Cortex of kidney (tissue), 1 donor: ENCODE results near the gene ZNF322.

Experiments
- DNase-seq: peaks from one replicate; lab custom pipeline; 2025; lab: John Stamatoyannopoulos, UW

The ZNF322 gene

GRCh38 chr6:26613689-26614683 lies 45.6 kb downstream of the ZNF322 start:
- no peak for DNase-seq

GRCh38 chr6:26613201-26613600 lies 46.3 kb downstream of the ZNF322 start:
- no peak for DNase-seq

GRCh38 chr6:26611599-26611998 lies 47.9 kb downstream of the ZNF322 start:
- DNase-seq: no peak

GRCh38 chr6:26609463-26609862 lies 50.1 kb downstream of the ZNF322 start:
- DNase-seq: no peak

- DNase-seq: no peak
These were observed 51.9 kb downstream of the ZNF322 start for GRCh38 chr6:26607434-26608230.

GRCh38 chr6:26604797-26605196 lies 54.7 kb downstream of the ZNF322 start:
- no peak for DNase-seq

- DNase-seq: no peak
These were observed 55.5 kb downstream of the ZNF322 start for GRCh38 chr6:26604026-26604425.

- no peak for DNase-seq
These were observed 57.3 kb downstream of the ZNF322 start for GRCh38 chr6:26602262-26602661.

- no peak for DNase-seq
These were observed 58.8 kb downstream of the ZNF322 start for GRCh38 chr6:26600759-26601158.

- DNase-seq: no peak
These were observed 60.0 kb downstream of the ZNF322 start for GRCh38 chr6:26599591-26599990.

- DNase-seq: no peak
These were observed 60.4 kb downstream of the ZNF322 start for GRCh38 chr6:26599134-26599533.

GRCh38 chr6:26598267-26598666 lies 61.3 kb downstream of the ZNF322 start:
- no peak for DNase-seq

- no peak for DNase-seq
These were observed 61.7 kb downstream of the ZNF322 start for GRCh38 chr6:26597821-26598220.

- DNase-seq: no peak
These were observed 62.2 kb downstream of the ZNF322 start for GRCh38 chr6:26597389-26597766.

- peak; percentile 27 for DNase-seq
These were observed 62.8 kb downstream of the ZNF322 start, which contains the start of gene ABT1 for GRCh38 chr6:26596579-26597388. TSS of gene ABT1 (plus strand) at chr6:26596953. CDS start at chr6:26596983, 30 bp downstream.

- DNase-seq: peak; percentile 18
These were observed 63.8 kb downstream of the ZNF322 start for GRCh38 chr6:26595669-26596269.

GRCh38 chr6:26594730-26595632 lies 64.6 kb downstream of the ZNF322 start:
- no peak for DNase-seq

- no peak for DNase-seq
These were observed 65.4 kb downstream of the ZNF322 start for GRCh38 chr6:26594131-26594498.

- DNase-seq: no peak
These were observed 66.0 kb downstream of the ZNF322 start for GRCh38 chr6:26593278-26594130.

GRCh38 chr6:26592649-26593048 lies 66.9 kb downstream of the ZNF322 start:
- no peak for DNase-seq
